ENCODE data around the gene LMCD1. TPM values are rescaled to one million over a fixed set of nuclear protein-coding genes. Genes with fewer than 3 reads are reported as not detected.

Gene LMCD1
- total RNA-seq, 1 donor from 2014 or later = 69.0 TPM

- H3K4me3 ChIP-seq (ENCODE audit: low read depth, low read length) = no peak overlapping the region
- TF ChIP-seq CTCF (conservative IDR thresholded peaks at IDR 0.05; ENCODE audit: low read depth, low read length) = no peak
- DNase-seq (ENCODE audit: low read depth) = no peak
Observed at GRCh38 chr3:8493744-8494143, 7.9 kb upstream of the LMCD1 start.

DNA sequence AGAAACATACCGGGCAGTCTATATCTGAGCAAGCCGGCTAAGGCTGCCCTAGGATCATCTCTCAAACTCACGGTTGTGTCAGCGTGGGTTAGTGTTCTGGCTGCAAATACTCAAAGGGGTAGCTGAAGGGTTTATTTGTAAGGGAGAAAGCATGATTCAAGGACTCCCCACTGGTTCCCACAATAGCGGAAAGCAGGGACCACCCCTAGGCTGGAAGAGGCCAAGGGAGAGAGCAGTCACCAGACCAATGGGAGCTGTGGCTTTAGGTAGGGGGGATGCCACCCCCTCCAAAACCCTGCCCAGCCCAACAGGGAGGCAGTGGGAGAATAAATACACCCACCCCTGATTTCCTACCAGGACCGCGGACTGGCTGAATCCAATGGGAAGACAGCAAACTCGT, 7.3 kb upstream of the LMCD1 start:
- DNase-seq (ENCODE audit: low read depth) = no peak
- no peak overlapping the region for H3K4me3 ChIP-seq (ENCODE audit: low read depth, low read length)
- TF ChIP-seq CTCF (conservative IDR thresholded peaks at IDR 0.05; ENCODE audit: low read depth, low read length) = no peak

- no peak overlapping the region for H3K4me3 ChIP-seq (ENCODE audit: low read depth, low read length)
- DNase-seq (ENCODE audit: low read depth) = peak; percentile 93
- TF ChIP-seq CTCF (conservative IDR thresholded peaks at IDR 0.05; ENCODE audit: low read depth, low read length) = no peak
Observed at GRCh38 chr3:8497582-8497981, 4.0 kb upstream of the LMCD1 start.

DNA sequence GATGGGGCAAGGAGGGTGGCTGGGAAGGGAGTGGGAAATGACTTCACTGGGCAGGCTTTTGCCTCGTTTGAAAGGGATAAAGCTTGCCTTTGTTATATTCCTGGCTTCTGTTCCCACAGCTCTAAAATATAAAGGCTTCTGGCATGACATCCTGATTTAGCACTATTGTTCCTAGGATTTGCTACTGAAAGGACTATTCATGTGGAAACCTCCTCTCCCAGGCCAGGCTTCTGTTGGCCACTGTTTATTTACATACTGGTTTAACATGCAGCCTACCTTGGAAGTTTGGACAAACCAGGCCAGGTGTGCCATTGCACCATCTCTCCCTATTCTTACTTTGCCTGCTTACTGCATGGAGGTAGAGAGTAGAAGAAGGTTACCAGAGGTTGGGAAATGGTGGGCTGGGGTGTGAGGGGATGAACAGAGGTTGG, 2.4 kb upstream of the LMCD1 start:
- no peak overlapping the region for H3K4me3 ChIP-seq (ENCODE audit: low read depth, low read length)
- no peak for TF ChIP-seq CTCF (conservative IDR thresholded peaks at IDR 0.05; ENCODE audit: low read depth, low read length)
- DNase-seq (ENCODE audit: low read depth) = no peak

GRCh38 chr3:8500319-8500988, 1.2 kb upstream of the LMCD1 start:
- no peak for DNase-seq (ENCODE audit: low read depth)

GRCh38 chr3:8500989-8501370, 643 bp upstream of the LMCD1 start:
- H3K4me3 ChIP-seq (ENCODE audit: low read depth, low read length) = peak overlapping the region; percentile 66
- no peak for TF ChIP-seq CTCF (conservative IDR thresholded peaks at IDR 0.05; ENCODE audit: low read depth, low read length)
- no peak for DNase-seq (ENCODE audit: low read depth)

More at GRCh38 chr3:8500319-8500988, 1.2 kb upstream of the LMCD1 start:
- TF ChIP-seq CTCF (conservative IDR thresholded peaks at IDR 0.05; ENCODE audit: low read depth, low read length) = no peak
- no peak overlapping the region for H3K4me3 ChIP-seq (ENCODE audit: low read depth, low read length)

- DNase-seq (ENCODE audit: low read depth) = no peak
- peak overlapping the region; percentile 45 for H3K4me3 ChIP-seq (ENCODE audit: low read depth, low read length)
- no peak for TF ChIP-seq CTCF (conservative IDR thresholded peaks at IDR 0.05; ENCODE audit: low read depth, low read length)
Observed at GRCh38 chr3:8503461-8503860, 1.8 kb downstream of the LMCD1 start.

All from epithelial cell of proximal tubule (primary cell).